ENCODE data around the gene PSMG3.

PSMG3 gene

GRCh38 chr7:1555813-1556543, 13.9 kb downstream of the PSMG3 start, which contains the start of gene TMEM184A:
TSS of gene TMEM184A (minus strand) at chr7:1556205. CDS start at chr7:1555484, 721 bp downstream.
- peak; percentile 56 for DNase-seq

- no peak for DNase-seq
Observed at GRCh38 chr7:1555046-1555812, 14.6 kb downstream of the PSMG3 start.

- DNase-seq: no peak
Observed at GRCh38 chr7:1554333-1555045, 15.3 kb downstream of the PSMG3 start.

DNA sequence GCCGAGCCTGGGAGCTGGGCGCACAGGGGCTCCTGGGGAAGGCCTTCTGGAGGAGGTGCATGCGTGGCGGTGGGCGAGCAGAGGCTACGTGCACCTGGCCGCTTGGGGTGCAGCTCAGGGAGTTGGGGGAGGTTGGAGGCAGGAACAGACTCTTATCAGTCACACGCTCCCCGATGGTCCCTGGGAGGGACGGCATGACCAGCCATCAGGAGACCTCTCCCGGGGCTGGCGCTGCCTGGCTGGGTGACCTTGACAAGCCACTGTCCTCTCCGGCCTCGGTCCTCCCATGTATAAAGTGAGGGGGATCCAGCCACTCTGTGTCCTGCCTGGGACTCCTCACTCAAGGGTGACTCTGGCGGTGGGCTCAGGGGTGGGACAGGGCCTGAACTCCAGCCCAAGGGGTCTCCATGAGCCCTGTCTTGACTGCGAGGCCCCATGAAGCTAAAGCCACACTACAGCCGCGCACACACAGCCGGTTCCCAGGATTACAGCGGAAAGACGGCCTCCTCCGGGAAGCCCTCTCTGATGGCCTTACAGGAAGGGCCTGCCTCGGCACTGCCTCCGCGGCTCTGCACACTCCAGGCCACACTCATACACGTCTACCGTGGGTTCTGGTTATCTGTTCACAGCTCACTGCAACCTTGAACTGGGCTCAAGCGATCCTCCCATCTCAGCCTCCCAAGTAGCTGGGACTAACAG, 16.2 kb downstream of the PSMG3 start:
- DNase-seq: no peak

DNA sequence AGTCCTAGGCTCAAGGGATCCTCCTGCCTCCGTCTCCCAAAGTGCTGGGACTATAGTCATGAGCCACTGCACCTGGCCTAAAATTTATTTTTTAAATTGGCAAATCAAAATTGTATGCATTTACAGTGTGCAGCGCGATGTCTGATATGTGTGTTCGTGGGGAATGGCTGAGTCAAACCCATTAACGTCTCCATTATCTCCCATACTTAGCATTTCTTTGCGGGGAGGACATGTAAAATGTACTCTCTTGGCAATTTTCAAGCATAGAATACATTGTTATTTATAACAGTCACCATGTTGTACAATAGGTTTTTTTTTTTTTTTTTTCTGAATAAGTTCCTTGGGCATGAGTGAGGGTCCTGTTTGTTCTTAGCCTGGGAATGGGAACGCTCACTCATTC, 17.6 kb downstream of the PSMG3 start:
- DNase-seq: no peak

DNA sequence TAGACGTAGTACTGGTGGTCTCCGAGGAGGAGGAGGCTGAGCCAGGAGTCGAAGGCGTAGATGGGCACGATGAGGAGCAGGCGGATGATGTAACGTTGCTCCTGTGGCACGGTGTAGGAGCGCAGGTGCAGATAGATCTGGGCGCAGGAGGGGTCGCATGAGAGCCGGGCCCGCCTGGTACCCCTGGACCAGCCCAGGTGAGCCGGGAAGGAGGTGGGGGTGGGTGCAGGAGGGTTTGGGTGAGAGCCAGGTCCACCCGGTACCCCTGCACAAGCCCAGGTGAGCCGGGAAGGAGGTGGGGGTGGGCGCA, 19.0 kb downstream of the PSMG3 start:
- DNase-seq: no peak

- DNase-seq: no peak
Observed at GRCh38 chr7:1550005-1550845, 19.6 kb downstream of the PSMG3 start.

DNA sequence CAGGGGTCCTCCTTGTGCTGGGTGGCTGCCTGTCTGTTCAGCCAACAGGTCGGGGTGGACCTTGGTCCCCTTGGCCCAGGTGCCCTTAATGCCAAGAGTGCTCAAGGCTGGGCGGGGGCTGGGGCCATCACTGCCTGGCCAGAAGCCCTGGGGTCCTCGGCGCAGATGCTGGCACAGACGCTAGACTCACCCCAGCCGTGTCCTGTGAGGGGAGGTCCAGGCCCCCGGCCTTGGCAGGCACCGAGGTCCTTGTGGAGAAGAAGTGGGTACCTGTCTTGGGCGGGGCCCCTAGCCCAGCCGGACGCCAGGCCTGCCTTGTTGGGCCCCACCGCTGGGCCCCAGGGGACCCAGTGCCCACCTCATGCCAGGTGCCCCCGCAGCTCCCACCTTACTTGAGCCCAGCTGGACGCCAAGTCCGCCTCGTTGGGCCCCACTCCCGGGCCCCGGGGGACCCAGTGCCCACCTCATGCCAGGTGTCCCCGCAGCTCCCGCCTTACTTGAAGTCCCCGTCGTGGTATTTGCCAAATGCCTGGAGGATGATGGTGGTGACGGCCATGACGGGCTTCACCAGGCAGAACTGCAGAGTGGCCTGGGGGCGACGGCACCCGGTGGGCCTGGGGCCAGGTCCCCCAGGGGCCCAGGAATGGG, 20.4 kb downstream of the PSMG3 start:
- DNase-seq: no peak

DNA sequence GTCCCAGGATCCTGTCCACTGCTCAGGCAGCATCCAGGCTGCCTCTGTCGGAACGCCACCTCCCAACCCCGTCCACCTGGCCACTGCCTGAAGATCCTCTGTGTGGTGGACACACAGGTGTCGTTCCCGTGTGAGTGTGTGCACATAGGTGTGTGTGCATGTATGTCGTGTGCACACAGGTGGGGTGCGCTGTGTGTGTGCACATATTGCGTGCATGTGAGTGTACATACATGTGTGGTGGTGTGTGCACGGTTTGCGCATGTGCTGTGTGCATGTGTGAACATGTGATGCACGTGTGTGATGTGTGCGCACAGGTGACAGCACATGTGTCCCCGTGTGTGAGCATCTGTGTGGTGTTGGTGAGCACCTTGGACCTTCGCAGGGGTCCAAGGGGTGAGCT, 20.9 kb downstream of the PSMG3 start:
- DNase-seq: no peak

GRCh38 chr7:1548438-1548831, 21.4 kb downstream of the PSMG3 start:
- no peak for DNase-seq

DNA sequence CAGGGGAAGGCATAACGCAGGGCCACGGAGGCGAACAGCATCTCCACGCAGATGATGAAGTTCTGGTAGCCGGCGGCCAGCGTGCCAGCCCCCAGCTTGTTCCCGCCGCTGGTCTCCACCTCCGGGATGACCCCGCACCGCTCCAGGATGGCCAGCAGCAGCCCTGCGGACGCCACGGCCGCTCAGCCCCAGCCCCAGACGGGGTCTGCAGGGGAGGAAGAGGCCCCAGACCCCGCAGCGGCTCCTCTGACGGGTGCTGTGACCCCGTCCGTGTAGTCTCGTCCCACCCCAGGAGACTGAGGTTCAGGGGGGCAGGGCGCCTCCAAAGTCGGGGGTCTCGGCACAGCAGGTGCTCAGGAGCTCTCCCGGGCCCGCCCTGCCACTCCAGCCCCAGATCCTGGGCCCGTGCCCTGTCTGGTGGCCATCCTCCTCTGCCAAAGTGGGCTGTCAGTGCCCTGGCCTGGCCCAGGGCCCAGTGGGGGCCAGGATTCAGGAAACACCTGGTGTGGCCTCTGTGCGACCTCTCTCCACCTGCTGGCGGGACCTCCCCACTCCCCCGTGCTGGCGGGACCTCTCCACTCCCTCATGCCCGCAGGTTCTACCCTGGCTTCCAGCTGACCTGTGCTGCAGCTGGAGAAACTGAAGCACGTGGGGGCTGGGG, 21.9 kb downstream of the PSMG3 start:
- DNase-seq: no peak

GRCh38 chr7:1546909-1547776, 22.7 kb downstream of the PSMG3 start:
- no peak for DNase-seq

- DNase-seq: no peak
Observed at GRCh38 chr7:1546274-1546908, 23.4 kb downstream of the PSMG3 start.

DNA sequence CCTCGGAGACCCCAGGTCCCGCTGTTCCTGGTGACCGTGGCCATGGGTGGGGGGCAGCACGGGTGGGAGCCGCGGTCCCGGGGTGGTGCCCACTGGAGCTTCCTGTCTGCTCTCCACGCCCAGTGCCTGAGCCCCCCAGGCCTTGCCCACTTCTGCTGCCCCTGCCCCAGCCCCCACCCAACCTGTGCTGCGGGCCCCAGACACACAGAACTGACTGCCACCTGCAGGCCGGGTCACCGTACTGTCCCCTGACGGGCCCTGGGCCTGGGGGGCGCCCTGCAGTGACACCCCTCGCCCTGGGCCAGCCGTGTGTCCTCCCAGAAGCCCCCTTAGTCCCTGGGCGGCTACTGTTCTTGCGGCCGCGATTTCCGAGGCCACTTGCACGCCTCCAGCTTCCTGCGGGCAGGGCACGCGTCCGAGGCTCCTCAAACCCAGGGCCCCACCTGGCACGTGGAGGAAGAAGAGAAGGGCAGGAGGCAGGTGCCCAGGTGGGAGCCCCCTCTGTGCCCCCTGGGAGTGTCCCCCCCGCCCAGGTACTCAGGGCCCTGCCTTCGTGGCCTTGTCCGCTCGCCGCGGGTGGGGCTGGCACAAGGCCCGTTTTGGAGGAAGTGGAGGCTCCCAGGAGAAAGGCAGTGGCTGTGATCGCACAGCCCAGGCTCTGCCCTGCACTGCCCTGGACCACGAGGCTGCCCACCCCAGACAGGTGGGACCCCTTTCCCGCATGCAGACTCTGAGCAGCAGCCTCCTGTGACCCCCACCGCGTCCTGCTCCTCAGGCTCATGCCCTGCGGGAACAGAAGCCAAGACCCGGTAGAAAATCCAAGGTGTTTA, 24.2 kb downstream of the PSMG3 start:
- DNase-seq: no peak

DNA sequence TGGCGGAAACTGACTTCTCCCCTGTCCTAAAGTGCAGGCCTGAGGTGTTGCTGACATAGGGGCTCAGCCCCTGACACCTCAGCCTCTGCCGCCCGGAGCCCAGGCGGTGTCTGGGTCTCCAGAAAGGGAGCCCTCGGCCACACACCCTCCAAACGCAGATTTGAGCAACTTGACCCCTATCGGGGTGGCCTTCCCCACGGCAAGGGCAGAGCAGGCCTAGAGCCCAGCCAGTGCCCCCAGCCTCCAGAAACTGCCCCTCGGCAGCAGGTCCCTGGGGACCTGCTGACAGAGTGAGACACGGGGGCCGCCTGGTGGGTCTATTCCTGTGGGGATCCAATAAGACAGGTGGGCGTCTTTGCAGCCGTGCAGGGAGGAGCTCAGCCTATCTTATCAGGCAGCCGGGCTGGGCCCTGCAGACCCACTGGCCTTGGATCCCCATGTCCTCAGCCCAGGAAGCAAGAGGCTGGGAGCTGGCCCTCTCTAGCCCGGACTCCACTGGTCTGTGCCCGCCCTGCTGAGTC, 24.9 kb downstream of the PSMG3 start:
- DNase-seq: no peak

- no peak for DNase-seq
Observed at GRCh38 chr7:1544178-1544895, 25.5 kb downstream of the PSMG3 start.

DNA sequence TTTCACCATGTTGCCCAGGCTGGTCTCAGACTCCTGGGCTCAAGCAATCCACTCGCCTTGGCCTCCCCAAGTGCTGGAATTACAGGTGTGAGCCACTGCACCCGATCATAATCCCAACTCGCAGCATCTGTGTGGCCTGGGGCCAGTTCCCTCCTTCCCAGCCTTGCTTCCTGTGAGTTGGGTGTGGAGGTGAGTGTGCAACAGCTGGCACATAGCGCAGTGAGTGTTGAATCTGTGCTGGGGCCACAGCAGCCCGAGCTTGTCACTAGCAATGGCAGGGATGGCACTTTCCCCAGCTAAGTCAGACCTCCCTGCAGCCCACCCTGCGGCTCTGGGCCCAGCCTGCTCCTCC, 26.0 kb downstream of the PSMG3 start:
- DNase-seq: no peak

Measured in activated naive CD4-positive, alpha-beta T cell treated with anti-CD3 and anti-CD28 coated beads, Interleukin-2, amount 50 U/mL, for 16 hours (primary cell).